NCI-H2171 (cell line): ENCODE data around the gene SULT1C2.

Experiments
- DNase-seq: peaks from one replicate; lab custom pipeline; 2025; lab: John Stamatoyannopoulos, UW

Gene SULT1C2

GRCh38 chr2:108297436-108298141, 8.9 kb downstream of the SULT1C2 start:
- no peak for DNase-seq

GRCh38 chr2:108301558-108301957, 12.9 kb downstream of the SULT1C2 start:
- DNase-seq, result no peak

- DNase-seq, result no peak
Measured at GRCh38 chr2:108304975-108305374, 16.3 kb downstream of the SULT1C2 start.

- no peak for DNase-seq
Measured at GRCh38 chr2:108305901-108306300, 17.2 kb downstream of the SULT1C2 start.

GRCh38 chr2:108309903-108310302, 21.2 kb downstream of the SULT1C2 start:
- DNase-seq, result no peak

DNA sequence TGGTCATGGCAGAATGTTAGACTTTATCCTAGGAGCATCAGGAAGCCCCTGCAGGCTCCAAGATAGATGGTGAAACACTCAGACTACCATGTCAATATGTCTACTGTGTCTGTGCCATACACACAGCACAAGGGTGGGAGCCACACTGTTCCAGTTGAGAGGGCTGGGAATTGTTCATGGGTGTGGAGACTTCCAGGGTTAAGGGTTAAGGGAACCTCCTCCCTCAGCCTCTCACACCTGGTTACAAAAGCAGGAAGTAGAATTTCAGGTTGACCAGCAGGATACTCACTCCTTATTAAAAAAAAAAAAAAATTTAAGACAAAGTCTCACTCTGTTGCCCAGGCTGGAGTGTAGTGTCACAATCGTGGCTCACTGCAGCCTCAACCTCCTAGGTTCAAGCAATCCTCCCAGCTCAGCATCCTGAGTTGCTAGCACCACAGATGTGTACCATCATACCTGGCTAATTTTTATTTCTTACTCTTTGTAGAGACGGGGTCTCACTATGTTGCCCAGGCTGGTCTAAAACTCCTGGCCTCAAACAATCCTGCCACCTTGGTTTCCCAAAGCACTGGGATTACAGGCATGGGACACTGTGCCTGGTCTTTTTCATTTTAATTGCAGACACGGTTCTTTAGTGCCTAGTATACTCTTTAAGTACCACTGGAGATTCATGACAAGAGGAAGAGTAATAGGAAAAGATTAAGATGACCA, 26.0 kb downstream of the SULT1C2 start:
- no peak for DNase-seq

DNA sequence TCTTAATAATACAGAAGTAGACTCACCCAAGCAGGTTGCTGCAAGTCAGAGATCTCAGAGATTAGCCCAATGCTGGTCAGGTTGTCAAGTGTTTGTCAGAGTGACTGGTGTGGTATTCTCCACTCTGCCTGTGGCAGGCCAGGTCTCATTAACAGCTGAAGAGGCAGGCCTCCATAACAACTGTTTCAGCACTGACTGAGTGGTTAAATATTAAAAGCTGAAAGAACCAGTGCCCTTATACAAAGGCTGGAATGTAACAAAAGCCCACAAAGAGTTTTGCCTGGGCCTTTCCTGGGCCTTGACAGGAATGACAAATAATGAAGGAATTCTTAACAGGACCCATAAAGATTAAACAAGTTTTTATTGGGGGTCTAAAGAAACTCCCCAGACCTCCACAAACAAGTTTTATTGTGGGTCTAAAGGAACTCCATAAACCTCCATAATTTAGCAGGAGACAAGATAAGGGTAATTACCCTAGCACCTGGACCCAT, 26.8 kb downstream of the SULT1C2 start:
- no peak for DNase-seq

DNA sequence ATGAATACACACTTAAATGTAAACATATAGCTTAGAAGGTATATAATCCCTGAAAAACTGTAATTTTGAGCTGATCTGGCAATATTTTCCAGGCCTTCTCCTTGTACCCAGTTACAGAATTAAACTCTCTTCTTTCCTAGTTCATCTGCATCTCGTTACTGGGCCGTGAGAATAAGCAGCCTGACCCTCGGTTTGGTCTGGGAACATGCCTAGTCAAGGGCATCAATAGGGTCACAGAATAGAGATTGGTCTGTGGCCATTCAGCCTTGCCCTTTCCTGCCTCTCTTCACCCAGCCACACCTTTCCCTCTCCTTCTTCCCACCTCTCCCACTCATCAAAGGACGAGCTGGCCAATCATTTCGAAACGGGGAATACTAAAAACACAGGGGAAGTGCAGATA, 27.3 kb downstream of the SULT1C2 start:
- no peak for DNase-seq

DNA sequence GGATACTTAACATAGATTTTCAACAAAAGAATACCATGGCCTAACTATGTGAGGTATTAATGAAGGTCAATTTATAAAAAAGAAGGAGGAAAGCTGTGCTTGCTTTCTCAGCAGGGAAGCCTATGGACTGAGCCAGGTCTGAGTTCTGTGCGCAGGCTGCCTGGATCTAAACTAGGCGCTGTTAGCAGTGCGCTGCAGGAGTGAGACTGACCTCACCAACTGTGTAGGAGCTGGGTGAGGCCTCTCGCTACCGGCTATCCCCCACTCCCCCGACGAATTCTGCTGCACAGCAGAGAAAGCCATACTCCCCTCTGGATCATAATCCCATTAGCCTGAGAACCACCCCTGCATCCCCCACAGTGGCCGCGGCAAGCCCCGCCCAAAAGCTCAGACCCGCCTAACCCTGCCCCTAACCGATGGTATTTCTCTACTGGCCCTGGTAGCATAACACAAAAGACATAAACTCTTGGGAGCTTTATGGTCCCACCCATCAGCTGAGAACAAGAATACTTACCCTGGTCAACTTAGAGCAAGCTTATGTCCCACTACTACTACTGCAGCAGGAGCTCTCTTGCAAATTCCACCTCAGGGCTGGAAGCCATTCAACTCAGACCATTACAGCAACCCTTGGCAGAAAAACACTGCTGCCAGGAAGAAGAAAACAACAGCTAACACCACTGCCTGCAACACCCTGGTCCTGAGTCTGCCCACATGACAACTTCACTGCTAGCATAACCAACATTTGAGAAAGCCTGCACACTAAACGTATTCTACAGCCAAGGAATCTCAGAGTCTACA, 28.0 kb downstream of the SULT1C2 start:
- no peak for DNase-seq

- no peak for DNase-seq
Measured at GRCh38 chr2:108320326-108320922, 31.7 kb downstream of the SULT1C2 start.

DNA sequence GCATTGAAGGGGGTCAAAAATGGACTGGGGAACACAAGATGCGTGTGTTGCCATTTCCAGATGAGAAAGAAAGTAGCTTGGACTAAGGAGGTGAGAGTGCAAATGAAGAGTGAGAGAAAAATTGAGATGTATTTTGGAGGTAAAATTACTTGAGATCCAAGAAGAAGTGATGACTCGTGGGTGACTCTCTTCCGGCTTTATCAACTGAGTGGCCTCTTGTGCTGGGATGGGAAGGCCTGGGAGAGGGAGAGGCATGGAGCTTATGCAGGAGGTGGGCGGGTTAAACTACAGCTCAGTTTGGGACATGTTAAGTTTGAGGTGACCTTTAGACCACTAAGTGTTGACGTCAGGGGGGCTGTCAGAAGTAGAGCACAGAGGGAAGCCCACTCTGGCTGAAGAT, 34.9 kb downstream of the SULT1C2 start:
- no peak for DNase-seq

DNA sequence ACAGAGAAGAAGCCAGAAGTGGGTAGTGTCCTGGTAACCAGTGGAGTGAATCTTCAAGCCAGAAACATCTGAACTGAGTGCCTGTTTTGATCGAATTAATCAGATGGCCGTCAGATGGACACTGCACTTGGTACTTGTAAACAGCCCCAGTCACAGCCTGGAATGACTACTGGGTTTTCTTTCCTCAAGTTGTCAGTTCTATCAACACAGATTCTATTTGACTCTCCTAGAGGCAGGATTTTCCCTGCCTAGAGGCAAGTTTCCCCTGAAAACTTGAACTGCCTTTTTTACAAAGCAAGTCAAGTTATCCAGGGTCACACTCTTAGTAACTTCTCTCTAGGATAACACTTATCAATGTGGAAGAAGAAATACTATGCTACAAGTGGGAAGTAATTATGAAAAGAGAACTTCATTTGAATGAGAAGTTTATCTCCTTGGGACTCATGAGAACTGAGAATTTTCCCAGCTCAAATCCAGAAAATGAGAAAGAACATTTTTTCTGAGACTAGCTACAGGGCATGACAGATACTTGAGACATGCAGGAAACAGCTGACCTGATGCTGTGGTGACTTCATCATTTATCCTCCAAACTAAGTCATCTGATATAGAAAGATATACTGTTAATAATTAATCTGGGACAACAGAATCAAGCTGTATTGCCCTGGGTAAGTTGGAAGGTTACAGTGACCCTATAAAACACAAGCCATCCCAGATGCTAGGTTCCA, 36.0 kb downstream of the SULT1C2 start:
- no peak for DNase-seq

DNA sequence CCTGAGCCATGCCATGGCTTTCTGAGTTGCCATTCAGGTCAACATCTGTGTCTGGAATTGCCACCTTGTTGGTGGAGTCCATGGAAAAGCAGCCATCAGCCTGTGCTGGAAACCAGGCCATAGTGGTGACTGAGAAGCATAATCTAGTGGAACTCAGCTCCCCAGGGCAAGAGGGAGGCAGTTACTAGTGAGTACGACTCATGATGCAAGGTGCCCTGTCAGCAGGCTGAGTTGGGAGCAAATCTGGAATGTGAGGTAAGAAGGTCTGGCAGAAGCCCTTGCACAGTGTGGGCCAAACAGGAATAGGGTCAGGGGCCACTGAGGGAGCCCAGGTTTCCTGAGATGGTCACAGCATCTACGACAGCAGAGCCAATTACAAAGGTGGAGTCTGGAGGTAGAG, 37.1 kb downstream of the SULT1C2 start:
- DNase-seq, result no peak

DNA sequence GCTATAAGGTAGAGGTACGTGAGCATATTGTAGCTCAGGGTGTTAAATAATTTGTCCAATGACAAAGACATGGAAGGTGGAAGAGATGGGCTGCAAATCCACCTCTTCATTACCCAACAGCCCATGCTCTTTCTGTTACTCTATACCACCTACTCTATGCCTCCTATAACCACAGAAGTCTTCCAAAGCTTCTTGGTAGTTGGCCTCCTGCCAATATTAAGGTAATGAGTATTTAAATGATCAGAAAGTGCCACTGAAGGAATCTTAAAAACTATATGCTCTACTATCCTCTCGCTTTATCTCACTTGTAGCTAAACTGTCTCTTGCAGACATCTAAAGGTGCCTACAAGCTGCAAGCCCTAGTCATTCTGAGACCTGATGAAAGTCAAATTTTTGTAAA, 41.1 kb downstream of the SULT1C2 start:
- no peak for DNase-seq

- DNase-seq, result no peak
Measured at GRCh38 chr2:108330979-108331378, 42.3 kb downstream of the SULT1C2 start.

DNA sequence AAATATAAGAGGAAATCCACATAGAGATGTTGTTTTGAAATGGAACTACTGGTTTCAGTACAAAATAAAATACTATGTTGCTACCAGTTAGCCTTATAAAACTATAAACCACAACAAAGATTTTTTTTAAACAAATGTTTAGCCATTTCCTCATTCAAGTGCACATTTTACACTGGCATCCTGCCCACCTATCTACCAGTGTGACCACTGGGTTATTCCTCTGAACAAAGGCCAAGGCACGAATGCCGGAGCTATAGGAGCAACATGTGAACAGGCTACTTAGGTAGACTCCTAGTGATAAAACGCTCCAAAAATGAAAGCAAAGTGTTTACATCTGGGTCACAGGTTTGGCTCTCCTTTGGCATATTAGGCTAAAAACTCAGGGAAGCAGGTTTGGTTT, 57.3 kb downstream of the SULT1C2 start:
- DNase-seq, result no peak

- no peak for DNase-seq
Measured at GRCh38 chr2:108346827-108347226, 58.1 kb downstream of the SULT1C2 start.

DNA sequence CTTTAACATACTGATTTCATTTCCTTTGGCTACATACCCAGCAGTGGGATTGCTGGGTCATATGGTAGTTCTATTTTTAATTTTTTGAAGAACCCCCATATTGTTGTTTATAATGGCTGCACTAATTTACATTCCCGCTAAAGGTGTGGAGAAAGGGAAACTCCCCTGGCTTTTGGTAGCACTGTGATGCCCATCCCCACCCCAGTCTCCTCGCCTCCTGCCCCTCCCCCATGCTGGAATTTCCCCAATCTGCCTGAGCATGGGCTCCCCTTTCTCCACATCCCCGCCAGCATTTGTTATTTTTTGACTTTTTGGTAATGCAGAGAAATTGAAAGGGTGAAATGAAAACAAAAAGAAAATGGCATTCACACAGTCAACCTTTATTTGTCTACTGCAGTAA, 59.1 kb downstream of the SULT1C2 start:
- no peak for DNase-seq

DNA sequence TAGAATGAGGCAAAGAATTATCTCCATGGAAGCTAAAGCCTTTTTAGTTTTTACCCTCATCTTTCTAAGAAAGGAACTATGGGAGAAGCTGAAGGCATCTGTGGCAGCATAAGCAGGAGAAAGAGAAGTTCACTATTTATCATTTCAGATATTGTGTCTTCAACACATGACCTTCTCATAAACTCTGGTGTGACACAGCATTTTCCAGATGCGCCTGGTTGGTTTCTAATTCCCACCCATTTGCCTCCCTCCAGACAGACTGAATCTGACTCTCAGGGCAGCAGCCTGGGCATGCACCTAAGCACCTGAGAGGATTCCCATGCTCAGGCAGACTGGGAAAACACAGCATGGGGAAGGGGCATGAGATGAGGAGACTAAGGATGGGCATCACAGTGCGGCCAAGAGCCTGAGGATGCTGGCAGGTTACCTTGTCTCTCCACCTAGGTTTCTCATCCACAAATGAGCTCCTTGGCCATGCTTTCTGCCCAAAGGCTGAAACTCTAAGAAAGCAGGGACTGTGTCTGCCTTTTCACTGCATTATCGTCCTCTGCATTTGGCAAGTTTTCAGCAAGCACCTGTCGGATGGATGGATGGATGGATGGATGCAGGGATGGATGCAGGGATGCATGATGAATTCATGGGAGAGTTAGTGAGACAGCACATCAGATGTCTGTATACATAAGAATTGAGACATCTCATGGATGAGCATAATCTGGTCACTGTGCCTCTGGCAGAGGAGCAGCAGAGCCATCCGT, 60.3 kb downstream of the SULT1C2 start:
- no peak for DNase-seq

- DNase-seq, result no peak
Measured at GRCh38 chr2:108349571-108349928, 60.9 kb downstream of the SULT1C2 start.

DNA sequence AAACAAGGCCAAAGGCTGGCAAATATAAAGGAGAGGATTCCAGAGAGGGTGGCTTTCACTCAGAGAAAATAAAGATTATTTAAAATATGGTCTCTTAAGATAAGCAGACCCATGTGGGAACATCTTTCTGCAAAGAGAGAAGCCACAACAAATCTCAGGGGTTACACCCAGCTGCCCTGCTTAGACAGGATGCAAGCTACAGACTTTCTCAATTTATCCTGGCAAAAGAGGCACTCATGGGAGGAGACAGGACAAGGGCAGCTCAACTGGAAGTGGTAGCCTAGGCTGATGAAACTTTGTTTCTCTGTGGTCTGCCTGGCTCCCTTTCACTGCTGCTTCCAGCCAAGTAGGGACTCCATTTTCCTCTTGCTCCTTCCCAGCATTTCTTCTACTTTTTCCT, 63.2 kb downstream of the SULT1C2 start:
- no peak for DNase-seq
